ENCODE data around the gene H2BK1. TPM values are rescaled to one million over a fixed set of nuclear protein-coding genes. Genes with fewer than 3 reads are reported as not detected.

The H2BK1 gene
- total and polyA plus RNA-seq, 7 donors, result 0.83 TPM; not detected in 6

DNA sequence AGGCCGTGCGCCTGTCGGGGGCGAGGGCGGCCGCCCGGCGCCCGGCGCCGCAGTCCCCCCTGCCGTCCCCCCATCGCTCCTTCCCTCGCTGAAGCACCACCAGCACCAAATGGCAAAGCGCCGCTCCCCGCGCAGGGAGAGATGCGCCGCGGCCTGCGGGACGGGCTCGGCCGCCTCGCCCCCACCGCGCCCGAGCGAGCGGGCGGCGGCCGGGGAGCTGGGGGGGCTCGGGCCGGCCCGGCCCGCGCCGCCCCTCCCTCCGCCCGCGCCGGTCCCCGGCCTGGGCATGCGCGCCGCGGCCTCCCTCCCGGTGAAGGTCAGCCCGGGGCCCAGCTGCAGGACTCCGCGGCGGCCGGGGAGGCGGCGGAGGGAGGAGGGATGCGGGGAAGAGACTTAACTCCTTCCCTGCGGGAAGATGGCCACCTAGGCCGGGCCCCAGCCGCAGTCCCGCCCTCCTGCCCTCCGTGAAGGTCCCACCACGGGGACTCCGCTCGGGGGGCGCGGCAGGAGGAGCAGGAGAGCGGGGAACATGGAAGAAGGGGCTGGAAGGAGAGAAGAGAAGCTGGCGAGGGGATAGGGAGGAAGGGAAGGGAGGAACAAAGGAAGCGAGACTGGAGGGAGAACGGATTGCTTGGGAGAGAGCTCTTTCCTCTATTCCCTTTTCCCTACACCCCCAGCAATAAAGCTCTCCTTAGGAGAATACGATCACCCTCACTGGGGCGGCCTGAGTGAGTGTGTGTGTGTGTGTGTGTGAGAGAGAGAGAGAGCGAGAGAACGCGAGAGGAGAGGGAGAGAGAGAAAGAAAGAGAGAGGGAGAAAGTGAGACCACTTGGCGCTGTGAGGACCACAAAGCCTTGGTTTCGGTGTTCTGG lies 41.6 kb upstream of the H2BK1 start:
- DNase-seq (peak; percentile 84 to 89), ATAC-seq (peak; percentile 20 to 49 (median 42))
- intact Hi-C loops (cut with DNase I), result loop anchor here (2.0 to 5.0 kb wide), 3 partner anchors 50 to 130 kb away; no protein-coding TSS in a partner anchor
- no peaks in the 10 kb centered on the region for H3K27me3 ChIP-seq (ENCODE audit: insufficient read depth in 3 of 3, low read length in 2 of 3)
- peaks cover 28% of the 10 kb centered on the region for H3K4me1 ChIP-seq
- TF ChIP-seq, protein P1, sequence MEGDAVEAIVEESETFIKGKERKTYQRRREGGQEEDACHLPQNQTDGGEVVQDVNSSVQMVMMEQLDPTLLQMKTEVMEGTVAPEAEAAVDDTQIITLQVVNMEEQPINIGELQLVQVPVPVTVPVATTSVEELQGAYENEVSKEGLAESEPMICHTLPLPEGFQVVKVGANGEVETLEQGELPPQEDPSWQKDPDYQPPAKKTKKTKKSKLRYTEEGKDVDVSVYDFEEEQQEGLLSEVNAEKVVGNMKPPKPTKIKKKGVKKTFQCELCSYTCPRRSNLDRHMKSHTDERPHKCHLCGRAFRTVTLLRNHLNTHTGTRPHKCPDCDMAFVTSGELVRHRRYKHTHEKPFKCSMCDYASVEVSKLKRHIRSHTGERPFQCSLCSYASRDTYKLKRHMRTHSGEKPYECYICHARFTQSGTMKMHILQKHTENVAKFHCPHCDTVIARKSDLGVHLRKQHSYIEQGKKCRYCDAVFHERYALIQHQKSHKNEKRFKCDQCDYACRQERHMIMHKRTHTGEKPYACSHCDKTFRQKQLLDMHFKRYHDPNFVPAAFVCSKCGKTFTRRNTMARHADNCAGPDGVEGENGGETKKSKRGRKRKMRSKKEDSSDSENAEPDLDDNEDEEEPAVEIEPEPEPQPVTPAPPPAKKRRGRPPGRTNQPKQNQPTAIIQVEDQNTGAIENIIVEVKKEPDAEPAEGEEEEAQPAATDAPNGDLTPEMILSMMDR (IDR thresholded peaks at IDR 0.05), result no peak
- 1 to 2% (median 1%) methylated on average over 41 to 79 of the region's 79 CpGs for WGBS, 3 donors
- H3K4me3 ChIP-seq, result peak overlapping the region; percentile 88
- H3K27ac ChIP-seq, result peak overlapping the region; percentile 100
- H3K9me3 ChIP-seq, result no peaks in the 10 kb centered on the region
- no peaks in the 10 kb centered on the region for H3K36me3 ChIP-seq (ENCODE audit: insufficient read depth in 1 of 2, low read depth in 1 of 2)

DNA sequence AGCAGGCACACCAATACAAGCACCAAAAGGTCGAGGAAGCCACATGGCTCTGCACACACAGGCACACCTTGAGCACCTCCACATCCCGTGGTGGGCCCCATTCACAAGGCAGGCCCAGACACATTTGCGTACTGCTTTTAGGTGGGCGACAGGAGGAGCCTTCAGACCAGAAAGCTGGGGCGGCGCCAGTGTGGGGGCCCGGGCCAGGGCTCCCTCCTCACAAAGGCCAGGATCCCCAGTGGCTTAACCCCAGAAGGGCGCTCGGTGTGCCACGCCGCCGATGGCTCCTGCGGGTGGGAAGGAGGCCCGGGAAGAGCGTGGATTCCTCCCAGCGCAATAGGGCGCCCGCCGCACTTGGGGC lies 41.0 kb upstream of the H2BK1 start:
- TF ChIP-seq, protein P1 (IDR thresholded peaks at IDR 0.05), result no peak
- ATAC-seq (no peak), DNase-seq (no peak)
- Histone ChIP-seq H3K36me3 (ENCODE audit: insufficient read depth in 1 of 2, low read depth in 1 of 2) (no peaks in the 10 kb centered on the region), H3K27me3 (ENCODE audit: insufficient read depth in 3 of 3, low read length in 2 of 3) (no peaks in the 10 kb centered on the region), H3K4me1 (peaks cover 32% of the 10 kb centered on the region), H3K9me3 (no peaks in the 10 kb centered on the region), H3K27ac (peak overlapping the region; percentile 100), H3K4me3 (peak overlapping the region; percentile 88)
- intact Hi-C loops (cut with DNase I), result loop anchor here in 1 of 2 donors (5.0 kb wide), 2 partner anchors 51 to 129 kb away; no protein-coding TSS in a partner anchor
- WGBS, 3 donors, result 1 to 5% (median 4%) methylated on average over 18 to 19 of the region's 19 CpGs

DNA sequence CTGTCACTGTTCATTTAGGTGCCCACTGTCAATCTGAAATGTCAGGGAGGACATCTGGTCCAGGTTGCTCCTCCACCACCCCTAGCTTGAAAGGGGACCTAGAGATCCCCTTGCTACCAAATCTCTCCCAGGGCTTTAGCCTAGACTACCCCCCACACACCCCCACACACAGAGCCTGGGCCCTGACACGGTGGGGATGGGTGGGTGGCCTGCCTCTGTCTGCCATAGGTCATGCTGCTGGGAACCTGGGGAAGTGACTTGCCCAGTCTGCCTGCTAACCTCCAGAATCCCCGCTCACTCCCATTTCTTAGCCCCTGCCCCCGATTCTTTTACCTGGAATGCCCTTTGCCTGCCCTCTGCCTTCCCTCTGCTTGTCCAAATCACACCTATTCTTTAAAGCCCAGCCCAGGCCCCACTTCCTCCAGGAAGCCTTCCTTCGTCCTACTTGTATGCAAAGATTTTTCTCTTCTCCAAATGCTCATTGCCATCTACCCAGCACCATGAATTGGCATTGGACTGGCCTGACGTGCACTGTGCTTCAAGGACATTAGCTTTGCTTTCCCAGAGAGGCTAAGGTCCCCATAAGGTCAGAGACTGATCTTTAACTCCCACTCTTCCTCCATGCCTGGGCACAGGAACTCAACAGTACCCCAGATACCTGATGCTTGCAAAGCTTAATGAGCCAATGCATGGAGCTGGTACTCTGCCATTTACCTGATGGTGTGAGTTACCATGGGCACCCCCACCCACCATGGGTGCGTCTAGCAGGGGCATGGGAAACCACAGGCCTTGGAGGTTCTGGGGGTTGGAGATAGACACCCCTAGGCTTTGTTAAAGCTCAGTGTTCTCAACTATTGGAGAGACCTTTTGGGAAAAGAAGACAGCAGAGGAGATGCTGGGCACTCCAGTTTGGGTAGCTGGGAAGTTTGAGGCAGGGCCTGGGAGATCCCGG lies 40.2 kb upstream of the H2BK1 start:
- intact Hi-C loops (cut with DNase I), result loop anchor here in 1 of 2 donors (5.0 kb wide), 2 partner anchors 52 to 128 kb away; no protein-coding TSS in a partner anchor
- Histone ChIP-seq H3K4me1 (peaks cover 41% of the 10 kb centered on the region), H3K36me3 (ENCODE audit: insufficient read depth in 1 of 2, low read depth in 1 of 2) (no peaks in the 10 kb centered on the region), H3K4me3 (peak overlapping the region; percentile 88), H3K27me3 (ENCODE audit: insufficient read depth in 3 of 3, low read length in 2 of 3) (no peaks in the 10 kb centered on the region), H3K27ac (peak overlapping the region; percentile 100), H3K9me3 (no peaks in the 10 kb centered on the region)
- DNase-seq, result peak in 1 of 2 donors; percentile 30
- ATAC-seq, result no peak
- 43 to 60% (median 51%) methylated on average over 7 of the region's 7 CpGs for WGBS, 3 donors
- TF ChIP-seq, protein P1 (IDR thresholded peaks at IDR 0.05), result no peak

DNA sequence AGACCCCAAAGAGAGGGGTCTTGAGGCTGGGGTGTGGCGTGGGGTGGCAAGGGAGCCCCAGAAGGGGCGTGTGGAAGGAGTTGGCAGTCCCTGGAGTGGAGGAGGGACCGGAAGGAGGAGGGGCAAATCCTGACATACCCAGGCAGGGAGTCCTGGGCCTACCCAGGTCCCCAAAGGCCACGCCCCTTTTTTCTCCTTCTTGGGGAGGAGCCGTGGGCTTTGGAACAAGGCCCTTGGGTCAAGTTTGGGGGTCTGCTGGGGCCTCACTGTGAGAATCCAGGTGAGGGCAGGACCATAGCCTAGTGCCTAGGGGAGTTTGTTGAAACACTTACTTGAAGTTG lies 39.4 kb upstream of the H2BK1 start:
- DNase-seq (peak; percentile 64 to 81), ATAC-seq (peak; percentile 54 to 57 (median 56))
- Histone ChIP-seq H3K4me3 (peak overlapping the region; percentile 88), H3K9me3 (no peaks in the 10 kb centered on the region), H3K27ac (peak overlapping the region; percentile 100), H3K36me3 (ENCODE audit: insufficient read depth in 1 of 2, low read depth in 1 of 2) (no peaks in the 10 kb centered on the region), H3K27me3 (ENCODE audit: insufficient read depth in 3 of 3, low read length in 2 of 3) (no peaks in the 10 kb centered on the region), H3K4me1 (peaks cover 48% of the 10 kb centered on the region)
- 6 to 16% (median 7%) methylated on average over 4 to 5 of the region's 5 CpGs for WGBS, 3 donors
- TF ChIP-seq, protein P1 (IDR thresholded peaks at IDR 0.05), result no peak
- intact Hi-C loops (cut with DNase I), result loop anchor here in 1 of 2 donors (5.0 kb wide), 2 partner anchors 53 to 127 kb away; no protein-coding TSS in a partner anchor

All from psoas muscle (tissue), 8 donors.